ENCODE data around the gene PARD3. TPM values are rescaled to one million over a fixed set of nuclear protein-coding genes. Genes with fewer than 3 reads are reported as not detected.

The PARD3 gene
- total and polyA plus RNA-seq, 2 donors (not counting 3 experiments of a cell fraction or from before 2014, with no cell fraction given) = 7.3 to 24.1 TPM

DNA sequence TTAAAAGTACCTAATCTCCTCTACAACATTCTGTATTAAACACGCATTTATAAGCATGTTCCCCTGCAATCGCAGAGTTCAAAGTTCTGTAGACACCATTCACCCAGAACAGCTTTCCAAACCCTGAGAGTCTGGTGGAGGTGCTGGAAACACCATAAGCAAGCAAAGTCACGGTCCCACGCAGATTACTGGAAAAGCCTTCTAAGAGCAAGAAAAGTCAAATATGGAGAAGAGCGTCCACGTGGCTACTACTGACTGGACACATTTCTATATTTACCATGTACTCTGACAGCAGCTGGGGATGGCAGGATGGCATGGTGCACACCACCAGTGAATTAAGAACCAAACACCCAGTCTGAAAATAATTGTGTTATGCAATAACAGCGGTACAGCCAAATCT, 97.7 kb downstream of the PARD3 start:
- no peaks in the 10 kb centered on the region for H4K20me1 ChIP-seq (replicated peaks; ENCODE audit: control insufficient read depth, extremely low read depth, insufficient read depth, low read length)
- H2AFZ ChIP-seq (ENCODE audit: low read depth, low read length) = no peak overlapping the region
- no peak overlapping the region for H3K9ac ChIP-seq (replicated peaks; ENCODE audit: extremely low read depth, insufficient read depth, low read length)
- TF ChIP-seq, protein P1, sequence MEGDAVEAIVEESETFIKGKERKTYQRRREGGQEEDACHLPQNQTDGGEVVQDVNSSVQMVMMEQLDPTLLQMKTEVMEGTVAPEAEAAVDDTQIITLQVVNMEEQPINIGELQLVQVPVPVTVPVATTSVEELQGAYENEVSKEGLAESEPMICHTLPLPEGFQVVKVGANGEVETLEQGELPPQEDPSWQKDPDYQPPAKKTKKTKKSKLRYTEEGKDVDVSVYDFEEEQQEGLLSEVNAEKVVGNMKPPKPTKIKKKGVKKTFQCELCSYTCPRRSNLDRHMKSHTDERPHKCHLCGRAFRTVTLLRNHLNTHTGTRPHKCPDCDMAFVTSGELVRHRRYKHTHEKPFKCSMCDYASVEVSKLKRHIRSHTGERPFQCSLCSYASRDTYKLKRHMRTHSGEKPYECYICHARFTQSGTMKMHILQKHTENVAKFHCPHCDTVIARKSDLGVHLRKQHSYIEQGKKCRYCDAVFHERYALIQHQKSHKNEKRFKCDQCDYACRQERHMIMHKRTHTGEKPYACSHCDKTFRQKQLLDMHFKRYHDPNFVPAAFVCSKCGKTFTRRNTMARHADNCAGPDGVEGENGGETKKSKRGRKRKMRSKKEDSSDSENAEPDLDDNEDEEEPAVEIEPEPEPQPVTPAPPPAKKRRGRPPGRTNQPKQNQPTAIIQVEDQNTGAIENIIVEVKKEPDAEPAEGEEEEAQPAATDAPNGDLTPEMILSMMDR (IDR thresholded peaks at IDR 0.05; ENCODE audit: extremely low read depth in 1 of 2, insufficient read depth in 1 of 2, low read depth in 1 of 2, low read length in 2 of 2) = no peak
- TF ChIP-seq, protein P2, sequence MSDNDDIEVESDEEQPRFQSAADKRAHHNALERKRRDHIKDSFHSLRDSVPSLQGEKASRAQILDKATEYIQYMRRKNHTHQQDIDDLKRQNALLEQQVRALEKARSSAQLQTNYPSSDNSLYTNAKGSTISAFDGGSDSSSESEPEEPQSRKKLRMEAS (IDR thresholded peaks at IDR 0.05; ENCODE audit: insufficient read depth, insufficient read length) = no peak
- TF ChIP-seq GATA2 (IDR thresholded peaks at IDR 0.05; ENCODE audit: insufficient read depth, insufficient read length, low read depth, low read length) = no peak
- TF ChIP-seq POLR2AphosphoS5 (IDR thresholded peaks at IDR 0.05; ENCODE audit: insufficient read depth, low read depth, low read length) = no peak
- TF ChIP-seq FOS (IDR thresholded peaks at IDR 0.05; ENCODE audit: borderline replicate concordance, insufficient read depth, low read length) = no peak
- no peak for TF ChIP-seq MYC (IDR thresholded peaks at IDR 0.05; ENCODE audit: low read depth, low read length)
- no peak for TF ChIP-seq POLR2A (IDR thresholded peaks at IDR 0.05; ENCODE audit: low read depth, low read length)
- no peak for TF ChIP-seq JUN (IDR thresholded peaks at IDR 0.05; ENCODE audit: borderline replicate concordance, insufficient read depth, insufficient read length, low read depth)
- TF ChIP-seq EZH2 (IDR thresholded peaks at IDR 0.05; ENCODE audit: borderline replicate concordance, low read depth, low read length, severe bottlenecking) = no peak
- DNase-seq (ENCODE audit: low read depth, low spot score) = no peak
- ChIA-PET CTCF (no interaction called here), POLR2A (no interaction called here)
- H3K9me1 ChIP-seq (replicated peaks; ENCODE audit: control insufficient read depth, extremely low read depth, insufficient read depth, low read length) = no peaks in the 10 kb centered on the region
- H3K36me3 ChIP-seq (ENCODE audit: control insufficient read depth in 2 of 2, extremely low read depth in 1 of 2, insufficient read depth in 2 of 2, low read length in 2 of 2) = no peaks in the 10 kb centered on the region
- dilution Hi-C loops (cut with MboI; ENCODE audit: extremely low pct_ligation_motif_present, low sequenced_read_pairs) = no loop called here
- intact Hi-C loops (cut with micrococcal nuclease) = no loop called here
- H3K4me2 ChIP-seq (ENCODE audit: insufficient read depth, low read length) = no peak overlapping the region
- BruUV-seq (replicated peaks) = no TSS peak
- no peaks in the 10 kb centered on the region for H3K27me3 ChIP-seq (ENCODE audit: control insufficient read depth in 2 of 2, insufficient read depth in 2 of 2, low read length in 2 of 2)
- peaks cover 25% of the 10 kb centered on the region for H3K4me1 ChIP-seq (ENCODE audit: control insufficient read depth, extremely low read depth, insufficient read depth, low read length)
- peaks cover 8% of the 10 kb centered on the region for H3K79me2 ChIP-seq (ENCODE audit: control insufficient read depth, insufficient read depth, low read length)
- no peak overlapping the region for H3K4me3 ChIP-seq (replicated peaks in 1 of 3; ENCODE audit: insufficient read depth in 1 of 3, low read depth in 1 of 3, low read length in 3 of 3)
- H3K27ac ChIP-seq (ENCODE audit: insufficient read depth, low read depth, low read length) = no peak overlapping the region
- no peak for FAIRE-seq
- H3K9me3 ChIP-seq (replicated peaks; ENCODE audit: control insufficient read depth, insufficient read depth, low read length) = no peaks in the 10 kb centered on the region
